Adipose tissue (tissue), 3 donors: ENCODE data around the gene ACTL7B. TPM values are rescaled to one million over a fixed set of nuclear protein-coding genes. Genes with fewer than 3 reads are reported as not detected.

Experiments used
- H3K27ac ChIP-seq: one replicate; pipeline ENCODE4 v1.5.1; 2013; ENCODE audit warnings: low read depth, low read length
- WGBS, 3 donors: extraction: QIAGEN DNeasy Blood & Tissue Kit; methylation state at CpG; one replicate each; pipeline ENCODE4 v1.1.7; 2013; 5-methylcytosine and 5-hydroxymethylcytosine counted together
- polyA plus RNA-seq, 3 donors: library from polyadenylated mRNA; stranded (reverse); fragments of 200-250 nt; gene quantifications; one replicate each; pipeline ENCODE4 v1.2.3, GENCODE V29; 2013
- donor health status: healthy with polysubstance abuse.
- donor health status: Bipolar disorder and iron deficiency.
- donor health status: healthy.

Gene ACTL7B
- polyA plus RNA-seq, 3 donors = not detected

- WGBS, 3 donors = 32 to 56% (median 38%) methylated on average over 10 of the region's 10 CpGs
- no peak overlapping the region for H3K27ac ChIP-seq
Measured at GRCh38 chr9:108816037-108816436, 39.7 kb downstream of the ACTL7B start.

DNA sequence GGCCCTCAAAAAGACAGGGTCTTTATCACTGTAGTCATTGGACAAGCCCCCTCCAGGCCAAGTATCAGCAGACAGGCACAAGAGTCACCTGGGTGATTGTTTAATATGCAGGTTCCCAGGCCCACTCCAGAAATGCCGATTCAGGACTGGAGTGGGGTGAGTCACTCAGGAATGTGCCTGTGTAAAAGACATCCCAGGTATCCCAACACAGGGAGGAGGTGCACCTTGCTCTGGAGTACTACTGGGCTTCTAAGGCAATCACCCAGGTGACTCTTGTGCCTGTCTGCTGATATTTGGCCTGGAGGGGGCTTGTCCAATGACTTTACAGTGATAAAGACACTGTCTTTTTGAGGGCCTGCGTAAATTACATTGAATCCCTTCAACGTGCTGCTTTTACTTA is 40.6 kb downstream of the ACTL7B start:
- WGBS, 3 donors = 78 to 88% (median 86%) methylated on average over 3 of the region's 3 CpGs
- H3K27ac ChIP-seq = no peak overlapping the region

- 74 to 94% (median 93%) methylated on average over 2 of the region's 2 CpGs for WGBS, 3 donors
- no peak overlapping the region for H3K27ac ChIP-seq
Measured at GRCh38 chr9:108813951-108814601, 41.7 kb downstream of the ACTL7B start.

DNA sequence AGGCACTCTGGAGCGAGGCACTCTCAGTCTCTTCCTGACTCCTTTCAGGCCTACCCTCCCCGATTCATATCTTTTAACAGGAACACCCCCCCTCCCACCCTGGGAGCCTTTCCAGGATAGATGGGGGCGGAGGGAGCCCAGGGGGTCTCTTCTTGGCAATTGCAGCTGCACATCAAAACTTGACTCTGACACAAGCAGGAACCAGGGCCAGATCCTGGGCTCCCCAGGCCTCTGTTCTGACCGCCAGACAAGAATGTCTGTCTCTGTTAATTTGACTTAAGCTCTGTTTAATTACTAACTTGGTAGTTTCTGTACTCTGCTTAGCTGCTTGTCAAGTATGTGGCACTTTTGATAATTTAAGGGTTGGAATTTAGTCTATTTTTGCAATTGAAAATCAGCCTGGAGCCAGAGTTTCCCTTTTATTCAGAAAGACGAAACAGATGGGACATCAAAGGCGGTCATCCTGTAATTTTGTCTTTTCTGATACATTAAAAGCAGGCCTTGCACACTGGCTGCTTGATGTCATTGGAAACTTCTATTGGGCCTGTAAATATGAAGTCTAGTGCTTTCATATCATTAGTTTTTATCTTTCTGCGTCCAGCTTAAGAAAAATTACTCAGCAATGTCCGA is 43.3 kb downstream of the ACTL7B start:
- 70 to 78% (median 74%) methylated on average over 8 of the region's 8 CpGs for WGBS, 3 donors
- no peak overlapping the region for H3K27ac ChIP-seq

DNA sequence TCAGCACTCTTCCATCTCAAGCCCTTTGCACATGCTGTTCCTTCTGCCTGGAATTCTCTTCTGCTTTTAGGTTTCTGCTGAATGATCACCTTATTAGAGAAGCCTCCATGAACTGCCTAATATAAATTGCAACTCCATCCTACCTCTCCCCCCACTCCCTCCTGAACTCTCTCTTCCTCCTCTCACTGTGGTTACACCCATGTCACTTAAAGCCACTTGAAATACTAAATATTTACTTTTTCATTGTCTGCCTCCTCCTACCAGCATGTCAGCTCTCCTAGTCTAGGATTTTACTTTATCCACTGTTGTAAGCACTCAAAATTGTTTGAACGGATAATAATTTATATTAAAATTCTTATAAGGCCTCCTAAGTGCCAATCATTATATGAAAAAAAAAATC is 43.8 kb downstream of the ACTL7B start:
- 74 to 88% (median 80%) methylated on average over 1 of the region's 1 CpG for WGBS, 3 donors
- no peak overlapping the region for H3K27ac ChIP-seq

DNA sequence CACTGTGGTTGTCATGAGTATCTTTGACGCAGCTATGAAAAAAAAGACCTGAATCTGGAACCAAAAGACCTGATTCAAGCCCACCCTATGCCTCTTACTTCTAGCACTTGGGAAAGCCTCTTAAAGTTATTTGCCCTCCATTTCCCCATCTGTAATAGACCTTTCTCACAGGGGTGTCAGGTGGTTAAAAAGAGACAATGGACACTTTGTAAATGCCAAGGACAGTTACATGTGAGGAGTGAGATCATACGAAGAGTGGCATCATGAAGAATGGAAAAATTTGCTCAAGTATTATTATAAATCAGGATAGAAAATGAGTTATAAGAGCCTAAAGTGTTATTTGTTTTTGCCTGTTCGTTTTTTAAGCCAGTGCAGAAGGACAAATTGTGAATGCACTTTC is 46.5 kb downstream of the ACTL7B start:
- H3K27ac ChIP-seq = no peak overlapping the region
- WGBS, 3 donors = 43 to 88% (median 76%) methylated on average over 3 of the region's 3 CpGs

Other genes with a start within 250 kb of the ACTL7B start
- gene ACTL7A, start 6.3 kb upstream of the ACTL7B start, polyA plus RNA-seq = not detected
- 10 to 100 TPM in 2 of 3 donors, 1 to 10 TPM in 1; 7.2 to 15.7 (median 15.6) TPM for gene ELP1, start 78.1 kb upstream of the ACTL7B start, polyA plus RNA-seq
- 10 to 100 TPM in 2 of 3 donors, 1 to 10 TPM in 1; 9.6 to 23.5 (median 12.1) TPM for gene ABITRAM, start 78.4 kb upstream of the ACTL7B start, polyA plus RNA-seq
- gene CTNNAL1, start 157.5 kb upstream of the ACTL7B start, polyA plus RNA-seq = 10 to 100 TPM; 12.9 to 27.2 (median 26.5) TPM